HCT116 (cell line): ENCODE measurements around the gene GPX5. TPM values are rescaled to one million over a fixed set of nuclear protein-coding genes. Genes with fewer than 3 reads are reported as not detected.

ENCODE experiments used
- ATAC-seq: fragments of 200-7000 bp; cut with Tn5 transposase; 2 replicates; pipeline ENCODE4 v1.9.1; 2020; ENCODE audit warnings: mild to moderate bottlenecking, moderate library complexity
- BruUV-seq: library from RNA; stranded (reverse); fragments of 400-500 nt; replicated peaks from 2 replicates; lab custom pipeline; 2021; lab: Mats Ljungman, UMichigan
- CTCF ChIA-PET: fragments of 300-600 bp; sonication (Branson Sonifier 250); formaldehyde crosslinking; loops from one replicate; lab custom pipeline; 2021; ENCODE audit warnings: antibody characterized with exemption; lab: Charles Lee
- POLR2A ChIA-PET: fragments of 300-600, 350-600 bp; sonication (Branson Sonifier 250); formaldehyde crosslinking; loops from one replicate; lab custom pipeline; 2021; ENCODE audit warnings: antibody characterized with exemption; lab: Charles Lee
- RAD21 ChIA-PET, 2 experiments: fragments of 300-600 bp; sonication (Branson Sonifier 250); formaldehyde crosslinking; loops; one replicate each; lab custom pipeline; 2023; ENCODE audit warnings: low total read pairs in 2 of 2; ENCODE audit not compliant: uncharacterized antibody in 2 of 2, unreplicated experiment in 2 of 2, low non-redundant PET in 1 of 2; lab: Charles Lee
- DNase-seq: peaks from one replicate; pipeline ENCODE4 v3.0.0-alpha.2; 2010; ENCODE audit warnings: low read depth, low spot score
- H2AFZ ChIP-seq: fragments of 200-600 bp; shearing (Covaris generic), sonication (generic); 2 replicates; pipeline ENCODE4 v1.6.1; 2017; ENCODE audit warnings: low read depth, mixed run types, mixed read lengths, antibody characterized with exemption, low read length; ENCODE audit not compliant: poor library complexity, severe bottlenecking
- H3K27ac ChIP-seq: 2 replicates; pipeline ENCODE4 v1.5.1; 2012; ENCODE audit warnings: low read depth, low read length
- H3K27me3 ChIP-seq: fragments of 200-600 bp; sonication (generic); 2 replicates; pipeline ENCODE4 v1.6.1; 2016; ENCODE audit warnings: mixed run types, low read length, mixed read lengths; ENCODE audit not compliant: insufficient read depth
- H3K36me3 ChIP-seq, 2 experiments: fragments of 200-500 bp in 1 of 2; fragments of 200-600 bp in 1 of 2; sonication (Bioruptor generic) in 1 of 2; sonication (generic) in 1 of 2; 2 replicates each; pipeline versions ENCODE4 v1.5.1 to v1.6.1; 2014 to 2016; ENCODE audit warnings: low read length in 2 of 2, inconsistent platforms in 1 of 2, mixed read lengths in 1 of 2, mixed run types in 1 of 2; ENCODE audit not compliant: insufficient read depth in 2 of 2, control insufficient read depth in 1 of 2
- H3K4me1 ChIP-seq, 2 experiments: fragments of 200-600 bp in 1 of 2; sonication (generic) in 1 of 2; 2 replicates each; pipeline versions ENCODE4 v1.5.1 to v1.6.1; 2012 to 2017; ENCODE audit warnings: low read length in 2 of 2, inconsistent platforms in 1 of 2, mild to moderate bottlenecking in 1 of 2, mixed read lengths in 1 of 2, mixed run types in 1 of 2, moderate library complexity in 1 of 2; ENCODE audit not compliant: insufficient read depth in 2 of 2, control insufficient read depth in 1 of 2
- H3K4me2 ChIP-seq: fragments of 200-600 bp; sonication (generic); 2 replicates; pipeline ENCODE4 v1.6.1; 2017; ENCODE audit warnings: mixed run types, low read length, mixed read lengths
- H3K4me3 ChIP-seq, 2 experiments: fragments of 200-600 bp in 1 of 2; sonication (generic) in 1 of 2; replicated peaks in 1 of 2; 2 replicates each; pipeline ENCODE4 v1.5.1; 2011 to 2016; ENCODE audit warnings: low read length in 2 of 2, control low read depth in 1 of 2, low read depth in 1 of 2, mild to moderate bottlenecking in 1 of 2, mixed read lengths in 1 of 2, mixed run types in 1 of 2
- H3K79me2 ChIP-seq: fragments of 200-600 bp; sonication (generic); 2 replicates; pipeline ENCODE4 v1.6.1; 2017; ENCODE audit warnings: mild to moderate bottlenecking, mixed run types, low read length, moderate library complexity, mixed read lengths; ENCODE audit not compliant: insufficient read depth
- H3K9ac ChIP-seq: fragments of 200-600 bp; sonication (generic); 2 replicates; pipeline ENCODE4 v1.6.1; 2016; ENCODE audit warnings: low read length, mixed read lengths
- H3K9me2 ChIP-seq: fragments of 200-600 bp; sonication (generic), shearing (Covaris generic); 2 replicates; pipeline ENCODE4 v1.6.1; 2017; ENCODE audit warnings: mixed run types, mild to moderate bottlenecking, moderate library complexity; ENCODE audit not compliant: insufficient read depth
- H3K9me3 ChIP-seq, 2 experiments: fragments of 200-500 bp in 1 of 2; fragments of 200-600 bp in 1 of 2; sonication (Bioruptor generic) in 1 of 2; sonication (generic) in 1 of 2; 2 replicates each; pipeline ENCODE4 v1.6.1; 2014 to 2017; ENCODE audit warnings: low read length in 2 of 2, mixed read lengths in 2 of 2, inconsistent platforms in 1 of 2, low read depth in 1 of 2, mild to moderate bottlenecking in 1 of 2, mixed run types in 1 of 2, moderate library complexity in 1 of 2; ENCODE audit not compliant: control insufficient read depth in 1 of 2, insufficient read depth in 1 of 2
- H4K20me1 ChIP-seq: fragments of 200-600 bp; sonication (generic), shearing (Covaris generic); 2 replicates; pipeline ENCODE4 v1.6.1; 2017; ENCODE audit warnings: mixed run types, mild to moderate bottlenecking, moderate library complexity; ENCODE audit not compliant: insufficient read depth
- ATF3 ChIP-seq: IDR thresholded peaks from 2 replicates; pipeline ENCODE4 v1.6.1; 2012
- CBX3 ChIP-seq: IDR thresholded peaks from 2 replicates; pipeline ENCODE4 v1.6.1; 2012; ENCODE audit warnings: low read depth
- CEBPB ChIP-seq: IDR thresholded peaks from 2 replicates; pipeline ENCODE4 v1.6.1; 2012; ENCODE audit warnings: low read depth
- CTCF ChIP-seq, 3 experiments: fragments of 200-600 bp in 1 of 3; sonication (generic) in 1 of 3; IDR thresholded peaks in 2 of 3; conservative IDR thresholded peaks in 1 of 3; 2 replicates each; pipeline ENCODE4 v1.5.1; 2012 to 2017; ENCODE audit warnings: low read depth in 2 of 3, low read length in 2 of 3, antibody characterized with exemption in 1 of 3, borderline replicate concordance in 1 of 3, control low read depth in 1 of 3, mild to moderate bottlenecking in 1 of 3, mixed read lengths in 1 of 3, mixed run types in 1 of 3, moderate library complexity in 1 of 3; ENCODE audit not compliant: insufficient read depth in 1 of 3
- EGR1 ChIP-seq: IDR thresholded peaks from 2 replicates; pipeline ENCODE4 v1.6.1; 2012; ENCODE audit warnings: low read depth
- EZH2 ChIP-seq: fragments of 200-600 bp; sonication (generic); IDR thresholded peaks from 2 replicates; pipeline ENCODE4 v1.6.1; 2017; ENCODE audit warnings: antibody characterized with exemption, mixed run types
- EZH2phosphoT487 ChIP-seq: fragments of 200-600 bp; IDR thresholded peaks from 2 replicates; pipeline ENCODE4 v1.6.1; 2018; ENCODE audit warnings: antibody characterized with exemption, borderline replicate concordance
- JUND ChIP-seq: IDR thresholded peaks from 2 replicates; pipeline ENCODE4 v1.6.1; 2012
- MAX ChIP-seq: IDR thresholded peaks from 2 replicates; pipeline ENCODE4 v1.6.1; 2012
- POLR2AphosphoS5 ChIP-seq: IDR thresholded peaks from 2 replicates; pipeline ENCODE4 v1.6.1; 2011; ENCODE audit warnings: mild to moderate bottlenecking, low read depth, low read length, moderate library complexity
- RAD21 ChIP-seq: IDR thresholded peaks from 2 replicates; pipeline ENCODE4 v1.6.1; 2012; ENCODE audit warnings: low read depth, mild to moderate bottlenecking
- REST ChIP-seq: IDR thresholded peaks from 2 replicates; pipeline ENCODE4 v1.6.1; 2012; ENCODE audit warnings: low read depth
- SIN3A ChIP-seq: IDR thresholded peaks from 2 replicates; pipeline ENCODE4 v1.6.1; 2012; ENCODE audit warnings: low read depth
- TCF7L2 ChIP-seq: IDR thresholded peaks from 2 replicates; pipeline ENCODE4 v1.7.0; 2011; ENCODE audit warnings: borderline replicate concordance, inconsistent platforms; ENCODE audit not compliant: insufficient read depth, insufficient read length; ENCODE audit errors: extremely low read depth
- ZBTB33 ChIP-seq: IDR thresholded peaks from 2 replicates; pipeline ENCODE4 v1.6.1; 2011; ENCODE audit warnings: mild to moderate bottlenecking, low read length, moderate library complexity; ENCODE audit not compliant: insufficient replicate concordance; ENCODE audit errors: extremely low read depth
- ZFX ChIP-seq: fragments of 450-650 bp; IDR thresholded peaks from 2 replicates; pipeline ENCODE4 v1.6.1; 2017
- ZNF274 ChIP-seq: fragments of 200-500 bp; sonication (Bioruptor generic); IDR thresholded peaks from 2 replicates; pipeline ENCODE4 v1.6.1; 2014; ENCODE audit warnings: mild to moderate bottlenecking, low read depth, low read length, inconsistent platforms
- intact Hi-C: fragments of 100-400 bp; cut with micrococcal nuclease; formaldehyde crosslinking; loops from 2 replicates; pipeline ENCODE4 v1.10.0; 2022
- total RNA-seq: library from RNA; stranded (reverse); gene quantifications from one replicate; pipeline ENCODE4 v1.2.1, GENCODE V29; 2021; ENCODE audit not compliant: unreplicated experiment

The GPX5 gene
- total RNA-seq, 1 experiment from 2014 or later: not detected

GRCh38 chr6:28542440-28543296, 17.0 kb downstream of the GPX5 start:
- POLR2A ChIA-PET: no interaction called here
- intact Hi-C loops: loop anchor here (5.0 kb wide), 2 partner anchors 55 to 140 kb away; no protein-coding TSS in a partner anchor
- CTCF ChIA-PET: interaction anchor here (0.5 to 1.3 kb wide), 10 partner anchors 9 to 856 kb away, joined by 3 to 8 read pairs (median 3); no protein-coding TSS in a partner anchor
- RAD21 ChIA-PET: no interaction called here
- Histone ChIP-seq H3K9ac (no peak overlapping the region), H4K20me1 (no peaks in the 10 kb centered on the region), H3K9me3 (no peaks in the 10 kb centered on the region), H3K27me3 (no peaks in the 10 kb centered on the region), H3K4me2 (peak overlapping the region; percentile 50), H3K79me2 (no peaks in the 10 kb centered on the region), H3K4me1 (peaks cover 6 to 21% of the 10 kb centered on the region in 2 experiments; a peak in 3 of 4 replicates), H2AFZ (peak overlapping the region; percentile 93), H3K9me2 (no peaks in the 10 kb centered on the region), H3K36me3 (no peaks in the 10 kb centered on the region), H3K4me3 (0 out of 4 replicates have a peak overlapping the region, but pooled peaks of 1 of the 2 experiments have one; percentile 17), H3K27ac (peak overlapping the region; percentile 46)
- DNase-seq (peak; percentile 90), ATAC-seq (peak; percentile 89)
- TSS peak; percentile 100 for BruUV-seq
- TF ChIP-seq REST (no peak), ZBTB33 (no peak), CTCF (IDR thresholded peaks at IDR 0.05 in 2 of 3, conservative IDR thresholded peaks at IDR 0.05 in 1 of 3; ENCODE audit: borderline replicate concordance in 1 of 3, insufficient read depth in 1 of 3, low read depth in 2 of 3, low read length in 2 of 3) (peak; percentile 74 to 85 (median 75)), RAD21 (peak; percentile 62), MAX (peak; percentile 87), CEBPB (peak; percentile 55; the same call in 1 of the 2 replicates), EZH2 (no peak), JUND (no peak), ZFX (no peak), CBX3 (peak; percentile 82), EGR1 (no peak), EZH2phosphoT487 (no peak), ATF3 (peak; percentile 95), ZNF274 (no peak), TCF7L2 (no peak), POLR2AphosphoS5 (no peak), SIN3A (no peak)
